NCI-H2227 (cell line): ENCODE data around the gene POC1B.
A peak's percentile ranks its signal among the peaks of the same experiment; 100 is the strongest.

Experiments used
- DNase-seq: peaks from one replicate; lab custom pipeline; 2025; ENCODE audit not compliant: unreplicated experiment; lab: John Stamatoyannopoulos, UW

The POC1B gene

DNA sequence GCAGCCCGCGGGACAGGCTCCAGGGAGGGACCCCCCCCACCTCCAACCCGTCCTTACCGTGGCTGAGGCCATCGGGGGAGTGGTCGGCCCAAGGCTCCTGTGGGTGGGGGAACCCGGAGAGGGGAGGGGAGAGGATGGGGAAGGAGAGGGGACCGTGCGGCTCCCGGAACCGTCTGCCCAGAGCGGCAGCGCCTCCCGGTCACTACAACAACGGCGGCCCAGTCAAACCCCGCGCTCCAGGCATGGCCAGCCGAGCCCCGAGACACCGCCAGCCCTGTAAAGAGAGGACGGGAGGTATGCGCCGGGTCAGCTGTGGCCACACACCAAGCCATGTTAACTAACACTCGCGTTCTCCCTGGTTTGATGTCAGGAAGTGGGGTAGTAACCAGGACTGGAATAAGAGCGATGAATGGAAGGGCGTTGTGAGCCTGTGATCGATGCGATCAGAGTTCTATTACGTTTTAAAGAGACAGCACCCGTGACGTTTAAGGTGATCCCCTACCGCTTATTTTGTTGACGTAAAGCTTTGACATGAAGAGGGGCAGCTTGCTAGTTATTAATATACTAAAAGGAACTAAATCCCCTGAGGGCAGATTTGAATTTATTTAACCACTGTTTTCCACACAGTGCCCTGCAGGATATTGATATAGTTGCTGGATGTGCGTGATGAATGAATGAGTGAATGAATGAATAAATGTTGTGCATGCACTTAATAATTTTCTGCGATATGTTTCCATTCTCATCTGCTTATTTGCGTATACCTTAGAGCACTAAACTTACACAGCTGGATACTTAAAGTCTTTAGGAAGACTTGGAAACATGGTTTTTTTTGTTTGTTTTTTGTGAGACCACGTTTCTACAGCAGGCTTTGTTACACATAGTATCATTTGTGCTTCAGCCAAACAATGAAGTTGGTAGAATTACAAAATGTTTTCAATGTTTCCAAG, at the start of gene POC1B:
Gene POC1B, minus strand, starts transcription at position 224 of the 947 bp plus-strand sequence. Its CDS starts 152 bp downstream, at position 72.
- peak; percentile 85 for DNase-seq

DNA sequence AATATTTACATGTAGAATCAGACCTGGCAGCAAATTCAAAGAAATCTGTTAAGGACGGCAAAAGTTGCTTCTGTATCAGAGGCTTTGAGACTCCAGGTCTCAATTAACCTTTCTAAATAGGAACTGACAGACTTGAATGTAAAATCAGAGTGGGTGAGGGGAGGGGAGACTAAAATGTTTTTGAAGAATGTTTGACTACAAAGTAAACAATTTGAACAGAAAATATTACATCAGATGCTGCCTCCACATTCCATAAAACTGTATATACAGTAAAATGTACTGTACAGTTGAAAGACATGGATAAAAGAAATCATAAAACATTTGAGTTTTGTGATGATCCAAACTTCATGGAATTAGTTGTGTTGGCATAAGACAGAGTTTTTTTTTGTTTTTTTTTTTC, 49.5 kb upstream of the POC1B start:
- no peak for DNase-seq

DNA sequence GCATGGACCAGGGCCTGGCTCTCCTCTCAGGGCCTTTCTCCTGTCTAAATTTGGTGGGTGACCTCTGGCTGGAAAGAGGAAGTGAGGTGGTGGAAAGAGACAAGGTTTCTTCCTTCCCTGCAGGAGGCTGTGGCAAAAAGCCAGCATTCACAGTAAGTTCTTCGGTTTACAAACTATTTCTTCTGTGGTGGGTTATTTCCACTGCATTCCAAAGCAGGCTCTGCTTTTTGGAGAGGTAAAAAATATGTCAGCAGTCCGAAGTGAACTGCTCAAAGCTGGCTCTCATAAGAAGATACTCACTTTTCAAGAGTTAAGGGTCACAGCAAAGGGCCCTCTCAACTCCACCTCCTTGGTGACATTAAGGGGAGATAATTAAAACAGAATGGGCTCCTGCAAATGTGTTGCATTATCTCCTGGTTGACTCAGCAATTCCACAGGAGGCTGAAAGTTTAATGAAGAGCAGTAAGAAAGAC, 48.9 kb upstream of the POC1B start:
- no peak for DNase-seq

DNA sequence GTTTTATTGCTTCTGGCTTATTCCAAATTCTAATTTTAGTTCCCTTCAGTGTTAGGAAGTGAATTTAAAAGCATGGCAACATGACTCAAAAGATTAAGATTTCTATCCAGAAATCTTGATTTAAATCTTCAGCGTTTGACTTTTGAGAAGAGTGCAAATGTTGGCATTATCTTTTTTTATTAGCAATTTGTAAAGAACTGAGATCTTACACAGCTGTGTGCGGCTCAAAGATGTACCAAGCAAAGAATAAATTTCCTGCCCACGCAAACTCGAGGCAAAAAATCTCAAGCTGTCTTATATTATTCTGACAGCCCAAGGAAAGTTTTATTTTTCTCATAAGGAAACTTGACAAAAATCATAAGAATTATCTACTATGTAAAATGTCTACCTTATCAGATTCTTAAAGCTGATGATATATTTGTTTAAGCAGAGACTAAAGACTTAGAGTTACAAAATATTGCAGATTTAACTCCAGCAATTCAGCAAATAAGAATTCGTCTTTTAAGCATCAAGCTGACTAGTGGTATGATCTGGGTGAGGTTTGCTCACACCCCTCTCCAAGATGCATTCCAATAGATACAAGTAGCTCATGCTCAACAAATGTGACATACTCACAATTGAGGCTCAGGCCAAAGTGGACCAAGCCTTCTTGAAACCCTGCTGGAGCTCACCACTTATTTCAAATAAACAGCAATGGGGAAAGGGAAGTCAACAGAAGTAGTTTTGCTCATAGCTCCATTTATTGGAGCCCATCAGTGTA, 47.4 kb upstream of the POC1B start:
- no peak for DNase-seq

DNA sequence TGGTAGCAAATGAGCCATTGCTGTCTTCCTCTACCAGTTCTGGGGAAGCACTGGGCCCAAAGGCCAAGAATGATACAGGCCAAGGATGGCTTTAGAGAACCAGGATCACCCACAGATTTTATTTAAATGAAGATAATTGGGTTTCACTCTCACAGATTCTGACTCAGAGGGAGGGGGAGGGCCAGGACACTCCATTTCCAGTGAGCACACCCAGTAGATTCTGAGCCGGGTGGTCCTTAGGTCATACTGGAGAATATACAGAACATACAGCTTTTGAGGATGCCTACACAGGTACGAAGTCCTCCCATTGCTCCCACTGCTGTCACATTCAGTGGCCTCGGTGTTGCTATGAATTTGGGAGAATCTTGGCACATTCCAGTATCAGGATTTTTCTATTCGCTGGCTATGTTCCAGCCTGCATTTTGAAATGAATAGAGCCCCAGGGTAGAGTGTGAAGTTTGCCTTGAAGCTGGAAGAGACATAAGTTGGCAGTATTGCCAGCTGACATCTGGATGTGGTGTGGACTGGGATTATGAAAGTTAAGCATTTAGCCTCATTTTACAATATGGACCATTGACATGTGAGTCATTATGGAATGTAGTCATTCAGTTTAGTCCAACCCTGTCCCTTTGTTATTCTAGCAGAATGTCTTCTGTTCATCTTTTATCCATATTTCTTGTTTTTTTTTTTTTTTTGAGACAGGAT, 45.8 kb upstream of the POC1B start:
- no peak for DNase-seq

DNA sequence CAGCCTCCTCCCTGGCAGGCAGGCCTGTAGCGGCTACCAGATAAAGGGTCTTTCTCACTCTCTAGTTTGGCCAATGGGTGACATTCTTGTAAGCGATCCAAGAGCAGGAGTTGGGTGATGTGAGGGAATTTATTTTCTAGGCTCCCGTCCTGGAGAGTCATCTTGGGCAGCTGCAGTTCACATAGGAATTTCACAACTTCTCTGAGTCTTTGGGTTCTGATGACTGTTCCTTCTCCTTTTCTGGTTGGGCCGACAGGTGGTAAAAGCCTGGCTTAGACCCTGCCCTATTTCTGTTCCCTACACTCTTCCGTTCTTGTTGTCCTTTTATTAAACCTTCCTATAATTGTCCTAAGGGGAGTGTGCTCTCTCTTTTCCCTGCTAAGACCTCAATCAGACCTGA, 42.6 kb upstream of the POC1B start:
- DNase-seq = no peak

DNA sequence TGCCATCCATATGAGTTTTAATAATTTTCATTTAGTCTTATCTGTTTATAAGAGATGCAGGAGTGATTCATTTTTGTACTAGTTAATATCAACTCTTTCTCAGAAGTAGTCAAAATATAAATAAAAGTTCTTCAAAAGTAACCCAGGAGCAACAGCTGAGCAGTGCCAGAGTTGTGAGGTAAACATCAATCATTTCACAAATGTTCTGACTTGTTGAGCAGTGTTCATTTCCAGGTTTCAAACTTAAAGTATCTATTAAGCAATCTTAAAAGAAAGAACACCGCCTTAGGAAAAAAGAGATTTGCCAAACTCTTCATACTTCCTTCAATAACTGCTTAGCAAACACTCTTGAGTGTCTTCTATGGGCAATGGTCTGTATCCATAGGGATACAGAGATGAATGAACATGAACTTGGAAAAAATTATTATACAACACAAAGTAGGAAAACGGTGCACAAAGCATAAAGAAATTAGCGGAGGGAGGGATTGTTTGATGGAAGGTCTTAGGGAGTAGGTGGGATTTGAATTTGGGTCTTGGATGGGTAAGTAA, 41.9 kb upstream of the POC1B start:
- DNase-seq = no peak

DNA sequence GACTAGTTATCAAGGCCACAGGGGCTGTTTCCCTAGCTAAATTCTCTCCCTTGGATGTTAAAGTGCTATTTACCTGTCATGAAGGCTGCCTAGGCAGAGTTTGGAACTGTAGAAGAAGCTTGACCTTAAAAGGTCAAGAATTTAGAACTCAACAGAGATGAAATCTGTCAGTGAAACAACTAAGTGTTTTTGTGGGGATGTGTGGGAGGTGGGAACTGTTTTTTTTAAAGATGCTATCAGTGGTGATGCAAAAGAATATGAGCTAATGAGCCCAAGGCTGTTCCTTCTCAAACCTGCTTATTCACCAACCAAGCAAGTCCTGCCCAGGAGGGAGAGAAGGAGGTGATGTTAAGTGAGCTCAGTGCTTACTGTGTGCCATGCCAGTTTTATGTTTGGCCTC, 40.8 kb upstream of the POC1B start:
- no peak for DNase-seq

DNA sequence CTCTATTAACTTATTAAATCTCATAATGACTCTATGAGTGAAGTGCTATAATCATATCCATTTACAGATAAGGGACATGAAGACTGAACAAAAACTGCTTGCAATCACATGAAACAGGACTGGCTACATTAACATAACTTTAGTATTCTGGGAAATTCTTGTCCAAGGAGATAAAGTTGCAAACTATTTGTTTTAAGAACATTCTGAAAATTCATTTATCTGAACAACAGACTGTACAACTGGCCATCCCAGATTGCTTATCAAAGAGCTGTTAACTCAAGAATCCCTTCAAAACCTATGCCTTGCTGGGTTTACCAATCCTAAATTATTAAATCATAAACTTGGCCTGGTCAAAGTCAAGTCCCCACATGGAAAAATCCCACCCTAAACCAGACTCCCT, 39.2 kb upstream of the POC1B start:
- no peak for DNase-seq

DNA sequence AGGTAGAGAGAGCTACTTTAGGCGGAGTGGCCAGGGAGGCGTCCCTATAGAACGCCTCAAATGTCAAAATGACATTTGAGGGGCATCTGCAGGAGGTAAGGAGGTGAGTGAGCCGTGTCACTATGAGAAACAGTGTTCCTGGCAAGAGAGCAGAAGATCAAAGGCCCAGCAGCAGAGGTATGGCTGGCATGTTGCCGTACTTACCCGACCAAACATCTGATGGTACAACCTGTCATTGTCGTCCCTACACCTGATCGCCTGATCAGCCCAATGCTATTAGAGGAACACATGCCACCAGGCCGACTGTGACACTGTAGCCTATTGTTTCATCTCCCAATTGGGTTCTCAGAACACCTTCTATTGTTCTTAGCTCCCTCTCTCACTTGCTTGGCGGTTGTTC, 33.9 kb upstream of the POC1B start:
- DNase-seq = no peak

DNA sequence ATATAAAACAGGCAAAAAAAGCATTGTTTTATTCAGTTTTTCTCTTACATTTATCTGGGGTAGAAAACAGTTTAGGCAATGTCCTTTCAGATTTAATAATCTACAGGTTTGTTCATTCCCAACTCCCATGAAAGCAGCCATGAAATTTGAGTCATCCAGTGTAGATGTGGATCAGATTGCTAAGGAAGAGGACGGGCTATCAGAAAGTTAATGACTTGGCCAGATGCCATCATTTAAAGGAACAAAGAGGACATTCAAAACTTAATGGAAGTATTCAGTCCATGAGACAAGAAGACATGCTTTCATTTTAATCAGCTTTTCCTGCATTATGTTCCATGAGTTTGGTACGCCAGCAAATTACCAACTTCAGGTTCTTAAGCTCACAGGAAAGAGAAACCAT, 31.1 kb upstream of the POC1B start:
- DNase-seq = no peak

DNA sequence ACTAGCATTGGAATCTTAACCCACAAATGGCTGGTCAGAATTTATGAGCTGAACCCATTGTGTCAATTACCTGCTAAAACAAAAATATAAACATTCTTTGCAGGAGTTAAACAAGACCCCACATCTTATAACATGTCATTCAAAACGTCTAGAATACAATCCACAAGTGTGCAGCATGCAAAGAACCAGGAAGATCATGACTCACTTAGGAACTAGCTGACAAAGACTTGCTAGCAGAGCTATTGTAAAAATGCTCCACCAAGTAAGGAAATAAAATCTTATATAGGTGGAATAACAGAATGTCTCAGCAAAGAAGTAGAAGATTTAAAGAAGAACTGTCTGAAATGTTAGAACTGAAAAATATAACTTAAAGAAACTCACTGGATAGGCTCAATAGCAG, 26.5 kb upstream of the POC1B start:
- no peak for DNase-seq

DNA sequence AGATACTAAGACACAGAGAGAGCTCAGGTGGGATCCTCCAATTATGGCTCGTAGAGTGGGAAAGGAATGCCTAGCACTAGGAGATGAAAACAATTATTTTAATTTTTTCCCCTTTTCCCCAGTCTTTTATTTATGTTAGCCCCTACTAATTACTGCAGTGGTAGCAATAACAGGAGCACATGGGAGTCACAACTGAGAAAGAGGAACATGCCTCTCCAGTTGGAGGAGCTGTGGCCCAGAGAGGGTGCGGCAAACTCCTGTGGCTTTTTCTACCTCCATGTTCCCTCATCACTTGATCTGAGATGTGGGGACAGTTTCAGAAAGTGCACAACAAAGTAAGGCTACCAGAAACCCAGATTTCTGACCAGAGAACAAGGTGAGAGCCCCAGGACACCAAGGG, 25.9 kb upstream of the POC1B start:
- no peak for DNase-seq

DNA sequence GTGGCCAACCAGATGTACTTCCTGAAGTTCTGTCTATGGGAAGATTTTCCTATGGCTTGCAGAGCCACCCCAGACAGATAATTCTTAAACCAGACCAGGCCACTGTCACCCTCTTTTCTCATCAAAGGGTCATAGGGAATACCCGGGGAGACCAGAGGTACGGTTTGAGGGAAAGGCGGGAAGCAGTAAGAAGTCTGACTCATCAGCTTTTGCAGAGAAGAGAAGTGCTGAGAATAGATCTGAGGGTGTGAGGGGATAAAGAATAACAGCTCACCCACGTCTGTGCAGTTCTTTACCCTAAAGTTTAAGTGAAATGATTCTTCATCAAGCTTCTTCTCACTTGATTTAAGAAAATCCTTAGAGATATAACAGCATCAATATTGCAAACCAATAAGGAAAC, 21.3 kb upstream of the POC1B start:
- no peak for DNase-seq

DNA sequence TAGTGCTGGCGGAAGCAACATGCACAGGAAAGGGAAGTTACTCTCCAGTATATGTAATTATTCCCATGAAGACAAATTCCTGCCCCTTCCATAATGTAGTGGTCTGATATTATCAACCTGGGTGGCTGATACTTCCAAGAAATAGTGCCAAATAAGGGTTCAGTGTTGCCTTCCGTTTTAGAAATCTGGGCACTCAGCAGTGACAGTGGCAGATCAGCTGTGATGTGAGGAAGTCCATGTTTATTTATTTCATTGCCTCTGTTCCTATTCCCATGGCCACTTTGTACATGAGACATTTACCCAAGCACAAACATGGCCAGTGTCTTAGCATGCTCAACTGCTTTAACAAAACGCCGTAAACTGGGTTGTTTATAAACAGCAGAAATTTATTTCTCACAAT, 20.3 kb upstream of the POC1B start:
- no peak for DNase-seq

DNA sequence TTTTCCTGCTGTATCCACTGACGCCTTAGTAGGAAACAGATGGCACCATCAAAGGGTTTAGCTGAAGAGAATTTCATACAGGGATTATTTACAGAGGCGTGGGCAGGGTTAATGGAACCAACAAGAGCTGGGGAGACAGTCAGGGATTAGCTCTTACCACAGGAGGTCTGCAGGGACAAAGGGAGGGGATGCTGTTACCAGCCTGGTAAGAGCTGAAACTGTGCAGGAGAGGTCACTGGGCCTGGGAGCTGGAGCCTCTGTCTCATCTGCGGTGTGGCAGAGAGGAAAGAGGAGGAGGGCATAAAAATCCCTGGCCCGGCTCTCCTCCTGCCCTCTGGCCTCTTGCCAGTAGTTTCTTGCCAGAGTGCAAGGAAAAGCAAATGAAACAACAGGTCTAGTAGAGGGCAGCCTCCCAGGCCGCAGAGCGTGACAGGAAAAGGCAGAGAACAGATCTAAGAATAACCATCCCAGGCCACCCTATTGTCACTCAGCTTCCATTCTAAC, 18.9 kb upstream of the POC1B start:
- DNase-seq = peak; percentile 84

DNA sequence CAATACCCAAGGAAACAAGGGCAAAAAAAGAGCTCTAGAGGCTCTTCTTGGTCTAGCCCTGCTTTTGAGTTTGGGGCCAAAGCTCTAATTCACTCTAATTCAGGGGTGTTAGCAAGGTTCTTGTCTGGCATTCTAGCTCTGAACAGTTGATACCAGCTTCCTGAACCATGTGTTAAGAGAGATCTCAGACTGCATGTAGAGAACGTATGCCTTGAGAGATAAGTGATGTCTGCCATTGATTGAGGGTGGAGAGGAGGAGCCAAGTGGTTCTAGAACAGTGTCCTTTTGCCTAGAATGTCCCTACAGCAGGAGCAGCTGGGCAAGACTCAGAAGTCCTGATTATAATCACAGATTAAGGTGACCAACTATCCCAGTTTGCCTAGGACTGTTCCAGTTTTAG, 18.2 kb upstream of the POC1B start:
- no peak for DNase-seq

DNA sequence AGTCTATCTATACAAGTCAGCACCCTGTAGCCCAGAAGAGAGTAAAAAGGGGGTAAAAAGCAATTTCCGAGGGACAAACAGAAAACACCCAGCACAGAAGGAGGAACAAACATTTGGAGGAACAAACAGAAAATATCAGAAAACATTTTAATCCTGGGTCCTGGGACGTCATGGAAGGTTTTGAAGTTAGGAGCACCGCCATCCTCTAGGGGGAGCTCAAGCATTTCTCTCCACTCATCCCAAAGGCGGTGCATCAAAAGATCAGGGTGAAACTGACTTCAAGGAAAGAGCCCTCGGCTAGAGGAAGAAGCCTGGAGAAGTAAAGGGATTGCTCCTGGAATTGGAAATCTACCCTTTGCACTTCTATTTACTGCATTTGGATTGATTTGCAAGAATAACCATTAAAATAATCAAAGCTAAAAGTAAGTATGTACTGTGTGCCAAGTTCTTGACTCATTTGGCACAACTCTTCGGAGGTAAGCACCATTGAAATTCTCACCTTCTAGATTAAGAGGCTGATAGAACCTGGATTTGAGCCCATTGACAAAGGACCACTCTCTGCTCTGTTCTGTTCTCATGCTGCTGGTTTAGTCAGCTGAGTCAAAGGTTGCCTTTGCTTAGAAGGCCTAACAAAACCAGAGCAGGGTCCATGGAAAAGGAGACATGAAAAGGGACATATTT, 17.2 kb upstream of the POC1B start:
- DNase-seq = peak; percentile 54

DNA sequence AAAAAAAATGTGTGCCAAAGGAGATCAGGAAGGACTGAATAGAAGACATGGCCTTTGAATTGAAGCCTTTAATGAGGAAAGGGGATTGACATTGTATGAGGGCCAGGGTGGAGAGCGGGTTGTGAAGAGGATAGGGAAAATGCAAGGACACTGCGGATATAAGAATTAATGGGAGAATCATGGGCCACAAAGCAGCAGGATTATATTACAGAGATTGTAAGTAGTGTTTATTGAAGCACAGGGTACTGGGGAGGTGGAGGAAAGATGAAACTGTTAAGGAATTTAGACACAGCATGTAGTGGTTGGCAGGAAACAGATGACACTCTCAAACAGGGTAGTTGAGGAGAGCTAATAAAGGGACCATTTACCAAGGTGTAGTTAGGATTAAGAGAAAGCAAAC, 16.4 kb upstream of the POC1B start:
- DNase-seq = no peak

DNA sequence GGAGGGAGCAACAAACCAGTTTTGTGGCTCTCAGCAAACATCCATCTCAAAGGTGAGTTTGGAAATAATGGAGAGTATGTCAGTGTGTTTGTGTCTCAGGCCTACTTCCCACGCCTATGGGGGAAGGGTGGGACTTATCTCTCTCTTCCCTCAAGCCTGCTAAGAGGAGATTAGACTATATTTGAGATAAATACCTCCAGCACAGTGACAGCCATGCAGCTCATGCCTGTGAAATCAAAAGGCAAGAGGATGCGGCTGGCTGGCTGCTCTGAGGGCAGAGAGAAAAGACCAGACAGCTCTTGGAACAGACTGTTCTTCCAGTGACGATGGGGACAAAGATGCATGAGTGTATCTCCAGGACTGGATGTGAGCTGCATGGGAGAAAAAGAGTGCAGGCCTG, 14.7 kb upstream of the POC1B start:
- DNase-seq = no peak
